ENCODE measurements around the gene SPATA1.
"Not testable (repeated sequence)": the region's sequence is repeated elsewhere in the genome, so short reads cannot be mapped to it uniquely, and the experiment has no call there.

The SPATA1 gene

GRCh38 chr1:84584126-84584525 lies 77.9 kb downstream of the SPATA1 start:
- no peak for TF ChIP-seq CTCF (IDR thresholded peaks at IDR 0.05; ENCODE audit: low read depth, low read length, missing control alignments)
- no peak overlapping the region for H3K4me3 ChIP-seq (replicated peaks; ENCODE audit: low read depth, low read length)
- DNase-seq (ENCODE audit: extremely low read depth, low read depth), result no peak

- no peak overlapping the region for H3K4me3 ChIP-seq (replicated peaks; ENCODE audit: low read depth, low read length)
- no peak for DNase-seq (ENCODE audit: extremely low read depth, low read depth)
- no peak for TF ChIP-seq CTCF (IDR thresholded peaks at IDR 0.05; ENCODE audit: low read depth, low read length, missing control alignments)
Measured at GRCh38 chr1:84585803-84586202, 79.6 kb downstream of the SPATA1 start.

- TF ChIP-seq CTCF (IDR thresholded peaks at IDR 0.05; ENCODE audit: low read depth, low read length, missing control alignments), result no peak
- no peak overlapping the region for H3K4me3 ChIP-seq (replicated peaks; ENCODE audit: low read depth, low read length)
- DNase-seq (ENCODE audit: extremely low read depth, low read depth), result no peak
Measured at GRCh38 chr1:84587099-84587498, 80.9 kb downstream of the SPATA1 start.

- not testable (repeated sequence) for DNase-seq (ENCODE audit: extremely low read depth, low read depth); H3K4me3 ChIP-seq (replicated peaks; ENCODE audit: low read depth, low read length)
Measured at GRCh38 chr1:84594959-84595358, 88.8 kb downstream of the SPATA1 start.

- no peak overlapping the region for H3K4me3 ChIP-seq (replicated peaks; ENCODE audit: low read depth, low read length)
- no peak for TF ChIP-seq CTCF (IDR thresholded peaks at IDR 0.05; ENCODE audit: low read depth, low read length, missing control alignments)
- DNase-seq (ENCODE audit: extremely low read depth, low read depth), result no peak
Measured at GRCh38 chr1:84597011-84597410, 90.8 kb downstream of the SPATA1 start.

- no peak for DNase-seq (ENCODE audit: extremely low read depth, low read depth)
- no peak for TF ChIP-seq CTCF (IDR thresholded peaks at IDR 0.05; ENCODE audit: low read depth, low read length, missing control alignments)
- H3K4me3 ChIP-seq (replicated peaks; ENCODE audit: low read depth, low read length), result no peak overlapping the region
Measured at GRCh38 chr1:84598418-84598817, 92.2 kb downstream of the SPATA1 start.

- no peak overlapping the region for H3K4me3 ChIP-seq (replicated peaks; ENCODE audit: low read depth, low read length)
- no peak for DNase-seq (ENCODE audit: extremely low read depth, low read depth)
- TF ChIP-seq CTCF (IDR thresholded peaks at IDR 0.05; ENCODE audit: low read depth, low read length, missing control alignments), result no peak
Measured at GRCh38 chr1:84598846-84599741, 92.9 kb downstream of the SPATA1 start.

Measured in HFF-Myc (cell line).